ENCODE measurements around the gene GPR141.

Gene GPR141

GRCh38 chr7:37709631-37710509, 26.3 kb downstream of the GPR141 start:
- H3K36me3 ChIP-seq, result no peaks in the 10 kb centered on the region
- no peak for DNase-seq

GRCh38 chr7:37713613-37714012, 30.0 kb downstream of the GPR141 start:
- DNase-seq, result no peak

More at GRCh38 chr7:37709631-37710509, 26.3 kb downstream of the GPR141 start:
- Histone ChIP-seq H3K4me3 (ENCODE audit: low read depth, low read length) (no peak overlapping the region), H3K27me3 (ENCODE audit: insufficient read depth, low read depth, severe bottlenecking) (no peaks in the 10 kb centered on the region), H3K27ac (no peak overlapping the region), H3K9me3 (ENCODE audit: severe bottlenecking) (no peaks in the 10 kb centered on the region)
- TF ChIP-seq CTCF (IDR thresholded peaks at IDR 0.05; ENCODE audit: low read depth, low read length), result no peak

GRCh38 chr7:37714606-37715005, 31.0 kb downstream of the GPR141 start:
- H3K9me3 ChIP-seq (ENCODE audit: severe bottlenecking), result no peaks in the 10 kb centered on the region

More at GRCh38 chr7:37713613-37714012, 30.0 kb downstream of the GPR141 start:
- Histone ChIP-seq H3K9me3 (ENCODE audit: severe bottlenecking) (no peaks in the 10 kb centered on the region), H3K27ac (no peak overlapping the region), H3K36me3 (no peaks in the 10 kb centered on the region), H3K27me3 (ENCODE audit: insufficient read depth, low read depth, severe bottlenecking) (no peaks in the 10 kb centered on the region), H3K4me3 (ENCODE audit: low read depth, low read length) (no peak overlapping the region)
- no peak for TF ChIP-seq CTCF (IDR thresholded peaks at IDR 0.05; ENCODE audit: low read depth, low read length)

GRCh38 chr7:37718585-37718984, 35.0 kb downstream of the GPR141 start:
- Histone ChIP-seq H3K4me3 (ENCODE audit: low read depth, low read length) (no peak overlapping the region), H3K27me3 (ENCODE audit: insufficient read depth, low read depth, severe bottlenecking) (no peaks in the 10 kb centered on the region), H3K27ac (no peak overlapping the region), H3K9me3 (ENCODE audit: severe bottlenecking) (no peaks in the 10 kb centered on the region), H3K36me3 (no peaks in the 10 kb centered on the region)
- no peak for TF ChIP-seq CTCF (IDR thresholded peaks at IDR 0.05; ENCODE audit: low read depth, low read length)
- DNase-seq, result no peak

More at GRCh38 chr7:37714606-37715005, 31.0 kb downstream of the GPR141 start:
- DNase-seq, result no peak
- Histone ChIP-seq H3K27ac (no peak overlapping the region), H3K4me3 (ENCODE audit: low read depth, low read length) (no peak overlapping the region), H3K27me3 (ENCODE audit: insufficient read depth, low read depth, severe bottlenecking) (no peaks in the 10 kb centered on the region), H3K36me3 (no peaks in the 10 kb centered on the region)
- TF ChIP-seq CTCF (IDR thresholded peaks at IDR 0.05; ENCODE audit: low read depth, low read length), result no peak

GRCh38 chr7:37719077-37719476, 35.5 kb downstream of the GPR141 start:
- Histone ChIP-seq H3K9me3 (ENCODE audit: severe bottlenecking) (no peaks in the 10 kb centered on the region), H3K4me3 (ENCODE audit: low read depth, low read length) (no peak overlapping the region), H3K27me3 (ENCODE audit: insufficient read depth, low read depth, severe bottlenecking) (no peaks in the 10 kb centered on the region), H3K27ac (no peak overlapping the region), H3K36me3 (no peaks in the 10 kb centered on the region)
- no peak for DNase-seq
- TF ChIP-seq CTCF (IDR thresholded peaks at IDR 0.05; ENCODE audit: low read depth, low read length), result no peak
